Kidney glomerular epithelial cell (primary cell): ENCODE data around the gene SEMA3D.

Experiments
- DNase-seq: peaks from one replicate; lab custom pipeline; 2025; lab: John Stamatoyannopoulos, UW

SEMA3D gene

GRCh38 chr7:85031475-85031874 lies 155.4 kb downstream of the SEMA3D start:
- no peak for DNase-seq

- peak; percentile 41 for DNase-seq
Observed at GRCh38 chr7:85030893-85031292, 156.0 kb downstream of the SEMA3D start.

GRCh38 chr7:85025312-85025756 lies 161.5 kb downstream of the SEMA3D start:
- DNase-seq, result peak; percentile 6

GRCh38 chr7:85023916-85024315 lies 162.9 kb downstream of the SEMA3D start:
- no peak for DNase-seq

- peak; percentile 36 for DNase-seq
Observed at GRCh38 chr7:85023066-85023712, 163.7 kb downstream of the SEMA3D start.

GRCh38 chr7:85022064-85022697 lies 164.7 kb downstream of the SEMA3D start:
- DNase-seq, result no peak

- peak; percentile 23 for DNase-seq
Observed at GRCh38 chr7:85021101-85021704, 165.7 kb downstream of the SEMA3D start.

- no peak for DNase-seq
Observed at GRCh38 chr7:85019778-85020177, 167.1 kb downstream of the SEMA3D start.

- DNase-seq, result no peak
Observed at GRCh38 chr7:85019176-85019575, 167.7 kb downstream of the SEMA3D start.

- DNase-seq, result no peak
Observed at GRCh38 chr7:85018498-85018897, 168.4 kb downstream of the SEMA3D start.

GRCh38 chr7:85016286-85016685 lies 170.6 kb downstream of the SEMA3D start:
- DNase-seq, result no peak

- DNase-seq, result no peak
Observed at GRCh38 chr7:85014936-85015660, 171.8 kb downstream of the SEMA3D start.

- DNase-seq, result no peak
Observed at GRCh38 chr7:85011127-85011526, 175.7 kb downstream of the SEMA3D start.

GRCh38 chr7:85010306-85010705 lies 176.6 kb downstream of the SEMA3D start:
- no peak for DNase-seq

GRCh38 chr7:85006754-85007153 lies 180.1 kb downstream of the SEMA3D start:
- no peak for DNase-seq

- DNase-seq, result no peak
Observed at GRCh38 chr7:85004402-85004801, 182.5 kb downstream of the SEMA3D start.

- no peak for DNase-seq
Observed at GRCh38 chr7:85001495-85002345, 185.1 kb downstream of the SEMA3D start.

GRCh38 chr7:85000735-85001350 lies 186.0 kb downstream of the SEMA3D start:
- no peak for DNase-seq

GRCh38 chr7:84999450-84999849 lies 187.4 kb downstream of the SEMA3D start:
- no peak for DNase-seq

- DNase-seq, result no peak
Observed at GRCh38 chr7:84998665-84999064, 188.2 kb downstream of the SEMA3D start.

- DNase-seq, result no peak
Observed at GRCh38 chr7:84997626-84998025, 189.2 kb downstream of the SEMA3D start.
